Effector memory CD4-positive, alpha-beta T cell (primary cell): ENCODE measurements around the gene TMPRSS9.

Source experiments
- DNase-seq, 3 donors: peaks; one replicate each; pipeline ENCODE4 v3.0.0-alpha.2; 2020
- H3K27ac ChIP-seq: 2 replicates; pipeline ENCODE4 v1.7.0; 2013; ENCODE audit warnings: mild to moderate bottlenecking, low read length, moderate library complexity; ENCODE audit not compliant: insufficient read depth, poor library complexity, severe bottlenecking
- H3K27me3 ChIP-seq: replicated peaks from 2 replicates; pipeline ENCODE4 v1.7.0; 2013; ENCODE audit warnings: mild to moderate bottlenecking, low read length; ENCODE audit not compliant: insufficient read depth, control insufficient read depth, poor library complexity, severe bottlenecking
- H3K36me3 ChIP-seq: 2 replicates; pipeline ENCODE4 v1.7.0; 2013; ENCODE audit warnings: mild to moderate bottlenecking, low read length, moderate library complexity; ENCODE audit not compliant: control insufficient read depth, insufficient read depth
- H3K4me1 ChIP-seq: 2 replicates; pipeline ENCODE4 v1.7.0; 2013; ENCODE audit warnings: low read length, mild to moderate bottlenecking; ENCODE audit not compliant: control insufficient read depth, insufficient read depth, poor library complexity, severe bottlenecking
- H3K4me3 ChIP-seq: 2 replicates; pipeline ENCODE4 v1.7.0; 2013; ENCODE audit warnings: low read length, low read depth, mild to moderate bottlenecking; ENCODE audit not compliant: insufficient read depth, poor library complexity, severe bottlenecking
- H3K9me3 ChIP-seq: 2 replicates; pipeline ENCODE4 v1.7.0; 2013; ENCODE audit warnings: mild to moderate bottlenecking, low read length, moderate library complexity; ENCODE audit not compliant: control insufficient read depth

The TMPRSS9 gene

GRCh38 chr19:2420490-2420889 is 60.4 kb downstream of the TMPRSS9 start:
- no peaks in the 10 kb centered on the region for H3K27me3 ChIP-seq
- H3K4me3 ChIP-seq: no peak overlapping the region
- no peak for DNase-seq
- no peak overlapping the region for H3K27ac ChIP-seq
- H3K36me3 ChIP-seq: peaks cover 7% of the 10 kb centered on the region
- H3K9me3 ChIP-seq: no peaks in the 10 kb centered on the region
- no peaks in the 10 kb centered on the region for H3K4me1 ChIP-seq

- Histone ChIP-seq H3K4me1 (peaks cover 12% of the 10 kb centered on the region), H3K27ac (no peak overlapping the region), H3K27me3 (no peaks in the 10 kb centered on the region), H3K4me3 (no peak overlapping the region), H3K9me3 (no peaks in the 10 kb centered on the region), H3K36me3 (peaks cover 13% of the 10 kb centered on the region)
- no peak for DNase-seq
These were observed 61.7 kb downstream of the TMPRSS9 start for GRCh38 chr19:2421581-2422306.

DNA sequence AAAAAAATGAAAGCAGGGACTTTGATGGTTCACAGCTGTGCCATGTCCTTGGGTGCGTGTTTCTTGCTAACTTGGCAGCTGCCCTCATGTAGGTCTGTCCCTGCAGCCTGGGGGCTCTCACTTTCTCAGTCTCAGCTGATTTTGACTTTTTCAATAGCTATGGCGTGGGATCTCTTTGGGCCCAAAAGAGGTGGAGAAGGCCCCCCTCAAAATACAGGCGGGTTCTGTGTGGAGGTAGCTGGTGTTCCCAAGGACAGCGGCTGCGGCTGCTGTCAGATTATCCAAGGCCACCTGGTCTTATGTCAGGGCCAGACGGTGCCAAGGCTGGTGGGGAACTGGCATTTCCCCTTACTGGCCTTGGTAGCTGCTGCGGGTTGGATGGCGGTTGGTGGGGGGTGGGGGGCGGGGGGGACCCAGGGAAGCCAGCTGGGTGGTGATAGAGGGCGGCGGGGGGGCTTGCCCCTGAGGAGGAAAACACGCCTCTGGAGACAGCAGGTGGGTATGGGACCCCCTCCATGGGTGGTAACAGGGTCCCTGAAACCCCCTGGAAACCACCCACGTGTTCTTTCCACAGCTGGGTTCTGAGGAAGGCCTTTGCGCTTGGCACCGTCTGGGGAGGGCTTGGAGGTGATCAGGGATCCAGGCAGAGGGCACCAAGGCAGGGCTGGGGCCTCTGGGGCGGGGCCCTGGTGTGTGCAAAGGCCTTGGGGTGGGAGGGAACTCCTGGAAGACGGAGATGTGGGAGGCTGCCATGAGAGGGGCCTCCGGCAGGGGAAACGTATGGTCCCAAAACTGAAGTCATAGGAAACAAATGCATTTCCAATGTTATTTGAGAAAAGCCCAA is 63.2 kb downstream of the TMPRSS9 start:
- Histone ChIP-seq H3K27me3 (no peaks in the 10 kb centered on the region), H3K4me1 (peaks cover 23% of the 10 kb centered on the region), H3K9me3 (no peaks in the 10 kb centered on the region), H3K4me3 (no peak overlapping the region), H3K27ac (no peak overlapping the region), H3K36me3 (peaks cover 13% of the 10 kb centered on the region)
- no peak for DNase-seq

- Histone ChIP-seq H3K4me3 (no peak overlapping the region), H3K27me3 (no peaks in the 10 kb centered on the region), H3K36me3 (peaks cover 13% of the 10 kb centered on the region), H3K9me3 (no peaks in the 10 kb centered on the region), H3K27ac (no peak overlapping the region), H3K4me1 (peaks cover 25% of the 10 kb centered on the region)
- DNase-seq: no peak
These were observed 64.0 kb downstream of the TMPRSS9 start for GRCh38 chr19:2423915-2424685.

GRCh38 chr19:2424686-2425621 is 64.9 kb downstream of the TMPRSS9 start:
- no peak for DNase-seq
- Histone ChIP-seq H3K4me3 (no peak overlapping the region), H3K27ac (no peak overlapping the region), H3K9me3 (no peaks in the 10 kb centered on the region), H3K4me1 (peaks cover 25% of the 10 kb centered on the region), H3K36me3 (peaks cover 13% of the 10 kb centered on the region), H3K27me3 (no peaks in the 10 kb centered on the region)

DNA sequence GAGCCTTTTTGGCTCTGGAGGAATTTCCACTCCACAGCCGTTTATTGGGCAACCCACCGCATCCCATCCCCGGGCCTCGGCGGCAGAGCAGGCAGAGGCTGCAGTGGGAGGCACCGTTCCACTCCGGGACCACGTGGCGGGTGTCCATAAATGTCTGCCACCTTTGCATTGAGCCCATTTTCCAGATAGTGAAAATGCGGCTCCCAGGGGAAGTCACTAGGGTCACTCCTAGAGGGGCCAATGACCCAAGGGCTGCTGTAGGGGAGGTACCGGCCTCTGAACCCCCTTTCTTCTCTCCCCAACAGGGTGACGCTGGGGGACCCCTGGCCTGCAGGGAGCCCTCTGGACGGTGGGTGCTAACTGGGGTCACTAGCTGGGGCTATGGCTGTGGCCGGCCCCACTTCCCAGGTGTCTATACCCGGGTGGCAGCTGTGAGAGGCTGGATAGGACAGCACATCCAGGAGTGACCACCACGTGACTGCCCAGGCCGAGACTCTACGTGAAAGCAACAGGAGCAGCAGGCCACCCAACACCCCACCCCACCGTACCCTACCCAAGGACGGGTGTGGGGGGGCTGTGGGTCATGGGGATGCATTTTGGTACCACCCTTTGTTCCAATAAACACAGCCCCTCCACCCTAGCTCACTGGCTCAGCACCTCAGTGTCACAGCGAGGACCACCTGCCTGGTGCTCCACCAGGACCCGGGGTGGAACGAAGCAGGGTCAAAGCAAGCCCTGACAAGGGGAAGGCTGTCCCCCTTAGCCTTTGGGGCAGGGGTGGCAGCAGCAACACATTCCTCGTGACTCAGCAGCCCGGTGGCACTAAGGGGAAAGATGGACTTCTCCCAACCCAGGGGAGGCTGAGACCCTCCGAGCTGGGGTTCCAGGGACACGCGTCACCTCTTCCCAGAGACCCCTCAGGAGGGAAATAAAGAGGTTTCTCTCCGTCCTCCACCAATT is 65.8 kb downstream of the TMPRSS9 start:
- Histone ChIP-seq H3K4me1 (peaks cover 25% of the 10 kb centered on the region), H3K27me3 (no peaks in the 10 kb centered on the region), H3K4me3 (peak overlapping the region; percentile 96), H3K27ac (no peak overlapping the region), H3K36me3 (peaks cover 18% of the 10 kb centered on the region), H3K9me3 (no peaks in the 10 kb centered on the region)
- no peak for DNase-seq

DNA sequence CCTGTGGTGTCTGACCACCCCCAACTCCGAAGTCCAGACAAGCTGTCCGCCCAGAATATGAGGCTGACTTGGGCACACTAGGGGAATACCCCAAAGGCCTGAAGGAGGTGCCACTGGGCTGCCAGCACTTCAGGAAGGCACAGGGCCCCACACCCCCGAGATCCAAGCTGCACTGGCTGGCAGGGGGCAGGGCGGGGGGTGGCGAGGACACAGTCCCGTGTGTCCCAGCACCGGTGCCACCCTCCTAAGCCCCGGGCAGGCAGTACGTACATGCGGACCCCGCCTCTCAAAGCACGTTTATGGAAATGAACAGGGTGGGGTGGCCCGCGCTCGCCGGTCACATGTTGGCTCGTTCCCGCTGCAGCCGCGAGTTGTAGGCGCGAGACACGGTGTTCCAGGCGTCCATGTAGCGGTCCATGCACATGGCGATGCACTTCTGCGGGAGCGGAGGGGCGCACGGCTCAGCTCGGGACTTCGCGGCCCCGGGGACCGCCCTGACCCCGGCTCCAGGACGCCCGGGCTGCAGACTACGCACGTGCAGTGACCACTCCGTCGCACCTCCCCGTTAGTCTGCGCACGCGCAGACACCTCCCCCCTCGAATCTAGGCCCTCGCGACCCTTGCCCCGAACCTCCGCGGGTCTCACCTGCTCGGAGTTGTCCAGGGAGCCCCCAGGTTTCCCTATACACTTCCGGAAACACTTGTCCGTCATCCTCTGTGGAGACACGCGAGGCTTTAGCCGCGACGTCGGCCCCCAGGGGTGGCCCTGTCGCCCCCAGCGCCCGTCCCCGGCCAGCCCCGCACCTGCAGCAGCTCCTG is 66.8 kb downstream of the TMPRSS9 start:
- Histone ChIP-seq H3K36me3 (peaks cover 18% of the 10 kb centered on the region), H3K4me3 (peak overlapping the region; percentile 96)

More for the DNA sequence above, 66.8 kb downstream of the TMPRSS9 start:
- Histone ChIP-seq H3K27ac (peak overlapping the region; percentile 98), H3K9me3 (no peaks in the 10 kb centered on the region), H3K4me1 (peaks cover 25% of the 10 kb centered on the region), H3K27me3 (no peaks in the 10 kb centered on the region)
- peak in 2 of 3 donors; percentile 12 to 32 for DNase-seq
